ENCODE measurements around the gene LMO2. TPM values are rescaled to one million over a fixed set of nuclear protein-coding genes. Genes with fewer than 3 reads are reported as not detected.
"Not testable (repeated sequence)": the region's sequence is repeated elsewhere in the genome, so short reads cannot be mapped to it uniquely, and the experiment has no call there.

LMO2 gene
- total and polyA plus RNA-seq, 2 experiments from 2014 or later: 25.6 to 33.4 TPM

GRCh38 chr11:33919645-33920044 is 27.8 kb upstream of the LMO2 start:
- H3K27me3 ChIP-seq: no peaks in the 10 kb centered on the region
- H3K27ac ChIP-seq: no peak overlapping the region
- H3K4me3 ChIP-seq: no peak overlapping the region
- no peak for DNase-seq (ENCODE audit: low read depth in 1 of 2, low spot score in 1 of 2)
- no peaks in the 10 kb centered on the region for H3K4me1 ChIP-seq (ENCODE audit: low read depth)
- H3K36me3 ChIP-seq: no peaks in the 10 kb centered on the region
- no peak for TF ChIP-seq CTCF (IDR thresholded peaks at IDR 0.05; ENCODE audit: low read depth, low read length)
- H3K9me3 ChIP-seq (ENCODE audit: low read depth): no peaks in the 10 kb centered on the region

GRCh38 chr11:33917402-33917801 is 25.5 kb upstream of the LMO2 start:
- H3K4me1 ChIP-seq (ENCODE audit: low read depth); DNase-seq (ENCODE audit: low read depth in 1 of 2, low spot score in 1 of 2); H3K9me3 ChIP-seq (ENCODE audit: low read depth); H3K4me3 ChIP-seq; H3K36me3 ChIP-seq; H3K27me3 ChIP-seq; H3K27ac ChIP-seq: not testable (repeated sequence)

- Histone ChIP-seq H3K9me3 (ENCODE audit: low read depth) (no peaks in the 10 kb centered on the region), H3K4me1 (ENCODE audit: low read depth) (no peaks in the 10 kb centered on the region), H3K36me3 (no peaks in the 10 kb centered on the region), H3K4me3 (no peak overlapping the region), H3K27ac (no peak overlapping the region), H3K27me3 (no peaks in the 10 kb centered on the region)
- DNase-seq (ENCODE audit: low read depth in 1 of 2, low spot score in 1 of 2): no peak
- TF ChIP-seq CTCF (IDR thresholded peaks at IDR 0.05; ENCODE audit: low read depth, low read length): no peak
Observed at GRCh38 chr11:33916736-33917135, 24.9 kb upstream of the LMO2 start.

DNA sequence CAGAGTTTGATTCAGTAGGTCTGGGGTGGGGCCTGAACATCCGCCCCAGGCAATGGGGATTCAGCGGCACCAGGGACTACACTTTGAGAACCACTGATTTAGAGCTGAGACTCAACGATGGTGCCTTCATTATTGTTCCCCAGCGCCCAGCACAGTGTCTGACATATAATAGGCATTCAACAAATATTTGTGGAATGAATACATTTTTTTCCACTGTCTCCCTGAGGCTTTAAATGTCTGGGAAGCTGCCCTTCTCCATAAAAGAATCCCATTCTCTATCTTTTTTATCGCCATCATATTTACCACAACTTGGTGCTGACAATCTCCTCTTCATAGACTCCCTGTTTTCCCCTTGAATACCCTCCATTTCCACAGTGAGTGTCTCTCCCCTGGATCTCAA is 23.6 kb upstream of the LMO2 start:
- H3K27me3 ChIP-seq: no peaks in the 10 kb centered on the region

GRCh38 chr11:33913991-33914390 is 22.1 kb upstream of the LMO2 start:
- no peaks in the 10 kb centered on the region for H3K4me1 ChIP-seq (ENCODE audit: low read depth)
- no peaks in the 10 kb centered on the region for H3K9me3 ChIP-seq (ENCODE audit: low read depth)
- H3K27ac ChIP-seq: no peak overlapping the region
- DNase-seq (ENCODE audit: low read depth in 1 of 2, low spot score in 1 of 2): no peak
- H3K36me3 ChIP-seq: no peaks in the 10 kb centered on the region
- H3K4me3 ChIP-seq: no peak overlapping the region
- no peak for TF ChIP-seq CTCF (IDR thresholded peaks at IDR 0.05; ENCODE audit: low read depth, low read length)
- no peaks in the 10 kb centered on the region for H3K27me3 ChIP-seq

More for the DNA sequence above, 23.6 kb upstream of the LMO2 start:
- no peak for TF ChIP-seq CTCF (IDR thresholded peaks at IDR 0.05; ENCODE audit: low read depth, low read length)
- Histone ChIP-seq H3K9me3 (ENCODE audit: low read depth) (no peaks in the 10 kb centered on the region), H3K4me3 (no peak overlapping the region), H3K36me3 (no peaks in the 10 kb centered on the region), H3K4me1 (ENCODE audit: low read depth) (no peaks in the 10 kb centered on the region), H3K27ac (no peak overlapping the region)
- no peak for DNase-seq (ENCODE audit: low read depth in 1 of 2, low spot score in 1 of 2)

DNA sequence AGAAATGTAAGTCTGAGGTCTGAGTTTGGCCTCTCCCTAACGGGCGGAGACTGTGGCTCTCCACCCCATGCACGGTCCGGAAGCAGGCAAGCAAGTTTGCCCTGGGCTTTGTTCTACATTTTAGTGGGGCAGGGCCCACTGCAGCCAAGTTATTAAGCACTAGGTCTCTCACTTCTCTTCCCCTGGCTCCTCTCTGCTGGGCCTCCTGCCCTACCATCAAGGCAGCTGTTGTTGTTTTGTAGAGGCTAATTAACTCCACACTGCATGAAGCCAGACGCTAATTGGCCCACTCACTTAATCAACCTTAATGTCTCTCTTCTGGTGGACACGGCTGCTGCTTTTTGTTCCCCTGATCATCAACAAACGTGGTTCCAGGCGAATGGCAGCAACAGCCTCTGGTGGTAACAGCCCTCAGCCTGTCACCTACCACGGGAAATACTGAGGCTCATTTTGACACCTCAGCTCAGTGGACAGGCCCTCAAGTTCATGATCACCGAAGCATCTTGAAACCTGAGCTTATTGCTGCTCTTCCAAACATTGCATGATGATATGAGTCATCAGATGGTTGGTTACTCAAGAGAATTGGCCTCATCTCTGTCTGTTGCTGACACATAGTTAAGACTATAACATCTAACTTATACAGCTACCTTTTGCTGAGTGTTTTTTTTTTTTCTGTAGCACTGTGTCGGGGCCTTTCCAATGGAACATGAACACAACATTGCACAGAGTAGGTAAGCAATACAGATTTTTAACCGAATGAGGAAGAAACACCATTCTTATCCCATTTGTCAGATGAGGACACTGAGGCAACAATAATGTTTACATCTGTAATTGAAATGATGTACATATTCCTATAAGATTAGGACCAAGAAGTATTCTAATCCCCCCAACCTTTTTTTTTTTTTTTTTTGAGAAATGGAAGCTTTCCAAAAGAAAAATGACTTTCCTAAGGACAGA is 20.8 kb upstream of the LMO2 start:
- TF ChIP-seq CTCF (IDR thresholded peaks at IDR 0.05; ENCODE audit: low read depth, low read length): no peak
- DNase-seq (ENCODE audit: low read depth in 1 of 2, low spot score in 1 of 2): peak in 1 of 2 donors; percentile 84
- H3K4me1 ChIP-seq (ENCODE audit: low read depth): no peaks in the 10 kb centered on the region
- H3K4me3 ChIP-seq: no peak overlapping the region
- no peaks in the 10 kb centered on the region for H3K36me3 ChIP-seq
- no peaks in the 10 kb centered on the region for H3K9me3 ChIP-seq (ENCODE audit: low read depth)
- no peak overlapping the region for H3K27ac ChIP-seq
- H3K27me3 ChIP-seq: no peaks in the 10 kb centered on the region
